RKO (cell line): ENCODE data around the gene SLC25A52.
"Not testable (repeated sequence)": the region's sequence is repeated elsewhere in the genome, so short reads cannot be mapped to it uniquely, and the experiment has no call there.

Experiments
- DNase-seq: peaks from one replicate; pipeline ENCODE4 v3.0.0-alpha.2; 2016; ENCODE audit warnings: low spot score

The SLC25A52 gene

GRCh38 chr18:31740180-31740579, 20.5 kb downstream of the SLC25A52 start:
- no peak for DNase-seq

DNA sequence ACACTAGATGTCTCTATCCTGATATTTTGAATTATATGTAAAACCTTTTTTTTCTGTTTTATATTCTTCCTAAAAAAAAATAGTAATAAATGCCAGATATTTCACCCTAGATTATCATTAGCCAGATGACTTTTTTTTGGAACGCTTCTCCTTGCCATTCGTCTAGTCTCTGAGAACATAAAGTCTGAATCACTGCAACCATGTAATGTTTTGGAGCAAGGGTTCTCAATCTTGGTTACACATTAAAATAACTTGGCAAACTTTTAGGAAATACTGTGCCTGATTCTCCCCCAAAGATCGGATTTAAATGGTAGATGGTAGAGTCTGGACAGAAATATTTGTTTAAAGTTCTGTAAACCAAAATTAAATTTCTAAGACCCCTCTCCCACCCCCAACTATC, 21.0 kb downstream of the SLC25A52 start:
- no peak for DNase-seq

GRCh38 chr18:31738460-31739407, 21.9 kb downstream of the SLC25A52 start:
- peak; percentile 70 for DNase-seq

DNA sequence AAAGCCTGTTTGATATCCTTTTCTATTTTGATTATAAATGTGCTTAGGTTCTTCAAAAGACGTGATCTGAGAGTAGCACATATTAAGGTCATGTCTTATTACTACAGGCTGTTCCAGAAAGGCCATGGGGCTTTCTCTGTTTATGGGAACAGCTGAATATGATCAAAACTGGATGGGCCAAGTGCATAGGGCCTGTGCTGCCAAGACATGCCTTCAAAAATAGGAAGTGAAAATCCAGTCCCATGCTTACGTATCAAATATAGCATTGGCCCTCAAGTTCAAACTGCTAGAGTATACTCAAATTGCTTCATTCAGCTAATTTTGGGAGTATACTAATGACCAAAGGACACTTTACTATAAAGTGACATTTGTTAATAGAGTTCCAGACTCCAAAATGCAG, 24.1 kb downstream of the SLC25A52 start:
- DNase-seq = no peak

DNA sequence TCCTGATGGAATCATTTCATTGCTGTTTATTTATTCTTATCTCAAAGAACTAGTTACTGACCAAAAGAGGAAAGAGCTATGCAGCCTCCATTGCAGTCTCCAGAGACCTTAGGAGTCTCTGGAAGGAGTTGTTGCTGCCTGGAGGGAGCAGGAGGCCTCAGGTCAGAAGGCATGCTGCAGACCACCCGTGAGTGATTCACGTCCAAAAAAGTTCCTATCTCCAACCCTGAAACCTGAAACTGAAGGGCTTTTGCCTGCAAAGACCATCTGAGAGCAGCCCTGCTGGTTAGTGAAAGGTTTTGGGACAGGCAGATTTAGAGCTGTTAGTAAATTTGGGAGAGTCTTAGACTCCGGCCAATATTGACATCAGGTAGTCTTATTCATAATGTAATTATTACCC, 29.1 kb downstream of the SLC25A52 start:
- no peak for DNase-seq

- DNase-seq = not testable (repeated sequence)
Measured at GRCh38 chr18:31729196-31729595, 31.5 kb downstream of the SLC25A52 start.

DNA sequence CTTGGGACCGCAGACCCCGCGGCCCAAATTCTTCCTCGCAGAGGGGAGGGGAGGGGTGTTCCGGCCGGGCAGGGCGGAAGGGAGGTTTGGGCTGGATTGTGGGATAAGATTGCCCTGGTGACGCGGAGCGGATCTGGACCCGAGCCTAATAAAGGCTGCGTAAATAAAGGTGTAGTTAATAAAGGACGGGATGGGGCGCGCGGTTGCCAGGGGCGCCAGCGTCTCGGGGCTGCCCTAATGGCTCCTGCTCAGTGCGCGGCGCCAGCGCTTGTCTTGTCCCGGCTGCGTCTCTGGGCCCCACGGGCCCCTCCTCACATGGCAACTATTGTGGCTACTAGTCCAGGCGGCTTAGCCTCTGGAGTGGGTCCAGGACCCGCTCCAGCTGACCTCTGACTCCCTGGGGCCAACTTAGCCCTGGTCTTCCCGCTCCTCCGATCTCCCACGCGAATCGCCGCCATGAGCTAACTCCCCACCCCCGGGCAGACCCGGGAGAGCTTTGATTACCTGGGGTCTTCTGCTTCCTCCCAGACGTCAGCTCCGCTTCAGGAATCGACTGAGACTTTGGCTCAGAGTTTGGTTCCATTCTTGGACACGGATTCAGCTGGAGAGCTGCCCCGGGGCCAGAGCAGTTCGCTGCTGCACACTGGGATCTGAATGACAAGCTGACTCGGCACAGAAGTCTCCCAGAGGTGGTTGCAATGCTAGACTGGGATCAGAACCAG, 36.5 kb downstream of the SLC25A52 start:
- DNase-seq = peak; percentile 29

GRCh38 chr18:31723639-31723989, 37.1 kb downstream of the SLC25A52 start:
- peak; percentile 13 for DNase-seq

GRCh38 chr18:31722369-31722957, 38.2 kb downstream of the SLC25A52 start:
- peak; percentile 86 for DNase-seq

DNA sequence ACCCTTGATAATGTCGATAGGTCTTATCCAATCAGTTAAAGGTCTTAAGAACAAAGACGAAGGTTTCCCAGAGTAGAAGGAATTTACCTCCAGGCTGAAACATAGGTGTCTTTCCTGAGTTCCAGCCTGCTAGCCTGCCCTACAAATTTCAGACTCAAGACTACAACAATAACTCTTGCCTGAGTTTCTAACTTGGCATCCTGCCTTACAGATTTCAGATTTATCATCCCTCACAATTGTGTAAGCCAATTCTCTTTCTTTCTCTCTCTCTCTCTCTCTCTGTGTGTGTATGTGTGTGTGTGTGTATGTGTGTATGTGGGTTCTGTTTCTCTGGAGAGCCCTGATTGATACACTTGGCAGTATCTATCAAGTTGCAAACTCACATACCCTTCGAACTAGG, 39.1 kb downstream of the SLC25A52 start:
- DNase-seq = no peak

GRCh38 chr18:31720867-31721266, 39.8 kb downstream of the SLC25A52 start:
- peak; percentile 22 for DNase-seq

DNA sequence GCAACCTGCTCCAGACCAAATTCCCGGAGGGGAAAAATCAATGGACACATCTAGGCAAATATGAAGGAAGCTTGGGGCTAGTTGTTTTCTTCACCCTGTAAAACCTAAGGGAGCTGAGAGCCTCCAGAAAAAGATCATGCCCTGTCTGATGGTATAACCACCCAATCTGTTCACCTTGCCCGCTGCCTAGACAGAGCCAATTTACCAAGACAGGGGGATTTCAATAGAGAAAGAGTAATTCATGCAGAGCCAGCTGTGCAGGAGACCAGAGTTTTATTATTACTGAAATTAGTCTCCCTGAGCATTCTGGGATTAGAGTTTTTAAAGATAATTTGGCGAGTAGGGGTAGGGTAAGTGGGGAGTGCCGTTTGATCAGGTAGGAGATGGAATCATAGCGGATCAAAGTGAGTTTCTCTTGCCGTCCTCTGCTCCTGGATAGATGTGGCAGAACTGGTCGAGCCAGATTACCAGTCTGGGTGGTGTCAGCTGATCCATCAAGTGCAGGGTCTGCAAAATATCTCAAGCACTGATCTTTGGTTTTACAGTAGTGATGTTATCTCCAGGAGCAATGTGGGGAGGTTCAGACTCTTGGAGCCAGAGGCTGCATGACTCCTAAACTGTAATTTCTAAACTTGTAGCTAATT, 41.2 kb downstream of the SLC25A52 start:
- DNase-seq = no peak

DNA sequence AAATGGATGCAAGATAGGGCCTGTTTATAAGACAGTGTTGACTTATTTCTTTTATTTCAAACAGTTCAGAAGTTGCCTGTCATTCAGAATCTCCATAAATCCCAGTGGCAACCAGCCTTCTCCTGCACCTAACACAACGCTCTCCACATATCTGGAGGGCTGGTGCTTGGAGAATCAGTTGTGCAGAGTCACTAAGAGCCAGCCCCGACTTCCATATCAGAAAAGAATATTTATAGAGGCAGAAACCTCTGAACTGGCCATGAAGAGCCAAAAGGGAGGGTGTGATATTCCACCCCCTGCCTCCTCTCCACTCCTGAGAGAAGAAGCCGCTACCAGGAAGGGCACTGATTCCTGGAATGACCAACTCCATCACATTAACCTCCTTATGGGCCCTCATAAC, 42.3 kb downstream of the SLC25A52 start:
- DNase-seq = no peak

DNA sequence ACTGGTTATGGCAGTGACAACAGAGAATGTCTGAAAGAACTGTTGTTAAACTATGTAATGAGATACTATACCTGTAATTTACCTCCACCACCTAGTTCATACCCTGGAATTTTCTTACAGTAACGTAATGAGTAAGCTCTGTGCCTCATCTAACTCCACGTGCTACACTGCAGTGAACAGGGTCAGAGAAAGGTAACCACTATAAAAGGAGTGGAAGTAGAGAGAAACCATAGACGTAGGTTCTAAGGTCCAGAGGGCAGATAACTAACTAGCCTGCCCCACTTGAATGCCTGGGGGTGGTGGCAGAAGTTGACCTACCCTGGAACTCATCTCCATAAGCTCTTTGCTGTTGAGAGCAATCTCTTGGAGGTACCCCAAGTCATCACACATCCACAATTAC, 44.3 kb downstream of the SLC25A52 start:
- no peak for DNase-seq

GRCh38 chr18:31711365-31712172, 49.1 kb downstream of the SLC25A52 start:
- no peak for DNase-seq

- peak; percentile 33 for DNase-seq
Measured at GRCh38 chr18:31710826-31711225, 49.9 kb downstream of the SLC25A52 start.
